K562 (cell line): ENCODE results near the gene PEAR1. TPM values are rescaled to one million over a fixed set of nuclear protein-coding genes. Genes with fewer than 3 reads are reported as not detected.

Experiments
- ATAC-seq: fragments of 200-7000 bp; cut with Tn5 transposase; 3 replicates; pipeline ENCODE4 v1.9.1; 2020; ENCODE audit warnings: moderate library complexity
- BruUV-seq: library from RNA; stranded (reverse); fragments of 400-500 nt; replicated peaks from 2 replicates; lab custom pipeline; 2021; lab: Mats Ljungman, UMichigan
- CTCF ChIA-PET: fragments of 300-600 bp; formaldehyde crosslinking; extraction: SDS; loops from one replicate; lab custom pipeline; 2021; ENCODE audit warnings: low intra/inter-chr PET ratio; lab: Yijun Ruan, JAX
- POLR2A ChIA-PET: fragments of 300-600, 350-650 bp; sonication (Branson Sonifier 250); formaldehyde crosslinking; extraction: SDS; loops from one replicate; lab custom pipeline; 2021; ENCODE audit warnings: antibody characterized with exemption, inconsistent platforms; lab: Yijun Ruan, JAX
- DNase-seq, 4 experiments: peaks; one replicate each; pipeline versions ENCODE4 v3.0.0 to v3.0.0-alpha.2; 2011 to 2018; ENCODE audit warnings: low spot score in 3 of 4, mixed read lengths in 3 of 4; ENCODE audit errors: extremely low read depth in 1 of 4
- FAIRE-seq: peaks from 2 replicates; lab custom pipeline; 2011; peaks lifted over from hg19 to GRCh38; lab: Jason Lieb, UNC
- H2AFZ ChIP-seq: 2 replicates; pipeline ENCODE4 v1.6.0; 2011; ENCODE audit warnings: low read depth, low read length, control low read depth, inconsistent platforms
- H3K27ac ChIP-seq: fragments of 200-600 bp; 3 replicates; pipeline ENCODE4 v1.8.0; 2011; ENCODE audit warnings: low read depth, mild to moderate bottlenecking, control low read depth, inconsistent platforms, low read length, moderate library complexity, mixed read lengths; ENCODE audit errors: extremely low read depth
- H3K27me3 ChIP-seq, 2 experiments: fragments of 300-600 bp in 1 of 2; 2 replicates in 1 of 2; 3 replicates in 1 of 2; pipeline versions ENCODE4 v1.6.0 to v1.8.0; 2011; ENCODE audit warnings: inconsistent platforms in 2 of 2, low read length in 2 of 2, mild to moderate bottlenecking in 1 of 2, mixed read lengths in 1 of 2, moderate library complexity in 1 of 2; ENCODE audit not compliant: control insufficient read depth in 2 of 2, insufficient read depth in 2 of 2
- H3K36me3 ChIP-seq: fragments of 300-600 bp; 3 replicates; pipeline ENCODE4 v1.8.0; 2011; ENCODE audit warnings: mild to moderate bottlenecking, low read length, inconsistent platforms; ENCODE audit not compliant: control insufficient read depth, insufficient read depth
- H3K4me1 ChIP-seq, 2 experiments: fragments of 200-600 bp in 1 of 2; replicated peaks in 1 of 2; 2 replicates in 1 of 2; 3 replicates in 1 of 2; pipeline versions ENCODE4 v1.5.1 to v1.8.0; 2011; ENCODE audit warnings: inconsistent platforms in 2 of 2, low read length in 2 of 2, mild to moderate bottlenecking in 1 of 2, mixed read lengths in 1 of 2, moderate library complexity in 1 of 2; ENCODE audit not compliant: control insufficient read depth in 2 of 2, insufficient read depth in 2 of 2
- H3K4me2 ChIP-seq: 2 replicates; pipeline ENCODE4 v1.6.1; 2011; ENCODE audit warnings: low read length, control low read depth, inconsistent platforms, mixed read lengths; ENCODE audit not compliant: insufficient read depth
- H3K4me3 ChIP-seq: fragments of 200-600 bp; sonication (generic), shearing (Covaris generic); 2 replicates; pipeline ENCODE4 v1.5.1; 2016; ENCODE audit warnings: control low read depth, inconsistent platforms
- H3K79me2 ChIP-seq: fragments of 200-600 bp; 3 replicates; pipeline ENCODE4 v1.8.0; 2011; ENCODE audit warnings: low read length, inconsistent platforms; ENCODE audit not compliant: control insufficient read depth, insufficient read depth
- H3K9ac ChIP-seq, 2 experiments: 2 replicates each; pipeline versions ENCODE4 v1.6.0 to v1.6.1; 2011; ENCODE audit warnings: low read depth in 2 of 2, low read length in 2 of 2, control low read depth in 1 of 2, inconsistent platforms in 1 of 2, mild to moderate bottlenecking in 1 of 2, mixed read lengths in 1 of 2; ENCODE audit not compliant: insufficient read depth in 1 of 2
- H3K9me1 ChIP-seq: one replicate; pipeline ENCODE4 v1.6.0; 2011; ENCODE audit warnings: inconsistent platforms, mild to moderate bottlenecking, low read length, moderate library complexity; ENCODE audit not compliant: control insufficient read depth, insufficient read depth
- H3K9me3 ChIP-seq: replicated peaks from 2 replicates; pipeline ENCODE4 v1.5.1; 2011; ENCODE audit warnings: low read depth, low read length, inconsistent platforms; ENCODE audit not compliant: control insufficient read depth, insufficient read depth
- H4K20me1 ChIP-seq: replicated peaks from 2 replicates; pipeline ENCODE4 v1.6.1; 2011; ENCODE audit warnings: low read length, inconsistent platforms, mixed read lengths; ENCODE audit not compliant: control insufficient read depth, insufficient read depth
- RAD21 ChIP-seq, 2 experiments: fragments of 250-450 bp in 1 of 2; fragments of 450-650 bp in 1 of 2; sonication (Bioruptor Pico) in 1 of 2; formaldehyde crosslinking in 1 of 2; IDR thresholded peaks in 1 of 2; conservative IDR thresholded peaks in 1 of 2; 2 replicates each; pipeline versions ENCODE4 v1.4.0 to v1.8.0; 2020 to 2022; ENCODE audit warnings: mild to moderate bottlenecking in 2 of 2, moderate library complexity in 1 of 2
- WGBS: fragments of 100-300 bp; shearing (Covaris generic); methylation state at CpG from one replicate; pipeline ENCODE4 v1.1.6; 2016; ENCODE audit warnings: low coverage, mixed read lengths; ENCODE audit not compliant: insufficient coverage; ENCODE audit errors: missing lambda C conversion rate; 5-methylcytosine and 5-hydroxymethylcytosine counted together
- in situ Hi-C: fragments of 300-500 bp; cut with MboI; formaldehyde crosslinking; loops from 4 replicates; pipeline ENCODE4 v1.15.0; 2018; ENCODE audit warnings: inconsistent platforms, mixed read lengths
- intact Hi-C: fragments of 100-400 bp; cut with micrococcal nuclease; formaldehyde crosslinking; loops from 2 replicates; pipeline ENCODE4 v1.14.2; 2022
- polyA plus RNA-seq, 8 experiments: library from polyadenylated mRNA; depleted of rRNA in 4 of 8; stranded (reverse) in 5 of 8; unstranded in 3 of 8; fragments of >200 nt; fragmentation: Nextera tagmentation in 2 of 8; fragmentation: Illumina TruSeq in 1 of 8; extraction: Ambion mirVana in 2 of 8; extraction: Trizol in 1 of 8; gene quantifications; 2 replicates each; pipeline versions ENCODE4 v1.2.1 to v1.2.3, GENCODE V29; 2011 to 2014; ENCODE audit warnings: inconsistent platforms in 1 of 8, missing spikeins in 1 of 8
- total RNA-seq, 7 experiments: library from RNA; depleted of rRNA in 6 of 7; stranded (reverse); fragments of >200 nt in 6 of 7; fragmentation: Illumina TruSeq in 2 of 7; extraction: Trizol in 2 of 7; gene quantifications; 2 replicates each; pipeline versions ENCODE4 v1.2.1 to v1.2.3, GENCODE V29; 2011 to 2021; ENCODE audit warnings: low replicate concordance in 1 of 7
- TF ChIP-seq, protein P1 (sequence below), 3 experiments: IDR thresholded peaks in 2 of 3; conservative IDR thresholded peaks in 1 of 3; 2 replicates each; pipeline ENCODE4 v1.5.1; 2011 to 2012; ENCODE audit warnings: low read length in 3 of 3, mild to moderate bottlenecking in 3 of 3, control low read depth in 2 of 3, improper control_type of control experiment in 1 of 3, inconsistent platforms in 1 of 3, low read depth in 1 of 3, mixed read lengths in 1 of 3, moderate library complexity in 1 of 3; ENCODE audit not compliant: insufficient read depth in 2 of 3
- TF ChIP-seq, protein P2 (sequence below), 2 experiments: fragments of 450-650 bp; conservative IDR thresholded peaks; 2 replicates each; pipeline ENCODE4 v1.6.1; 2017; ENCODE audit warnings: mild to moderate bottlenecking in 2 of 2, moderate library complexity in 2 of 2

PEAR1 gene
- total and polyA plus RNA-seq, 9 of the 15 experiments (the other 6 are each of a cell fraction or from before 2014, with no cell fraction given), result 0.87 to 13.9 (median 6.1) TPM

DNA sequence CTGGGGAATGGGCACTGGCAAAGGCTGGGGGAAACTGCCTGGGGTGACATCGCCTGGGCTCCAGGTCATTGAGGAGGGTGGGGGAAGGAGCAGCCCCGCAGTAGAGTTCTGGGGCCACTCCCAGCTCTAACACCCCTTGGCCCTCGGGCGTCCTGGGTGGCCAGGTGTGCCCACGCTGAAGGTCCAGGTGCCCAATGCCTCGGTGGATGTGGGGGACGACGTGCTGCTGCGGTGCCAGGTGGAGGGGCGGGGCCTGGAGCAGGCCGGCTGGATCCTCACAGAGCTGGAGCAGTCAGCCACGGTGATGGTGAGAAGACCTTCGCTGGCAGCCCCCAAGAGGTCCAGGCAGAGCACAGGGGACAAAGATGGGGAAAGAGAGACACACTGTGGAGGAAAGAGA, 25.2 kb upstream of the PEAR1 start:
- TF ChIP-seq, protein P1, sequence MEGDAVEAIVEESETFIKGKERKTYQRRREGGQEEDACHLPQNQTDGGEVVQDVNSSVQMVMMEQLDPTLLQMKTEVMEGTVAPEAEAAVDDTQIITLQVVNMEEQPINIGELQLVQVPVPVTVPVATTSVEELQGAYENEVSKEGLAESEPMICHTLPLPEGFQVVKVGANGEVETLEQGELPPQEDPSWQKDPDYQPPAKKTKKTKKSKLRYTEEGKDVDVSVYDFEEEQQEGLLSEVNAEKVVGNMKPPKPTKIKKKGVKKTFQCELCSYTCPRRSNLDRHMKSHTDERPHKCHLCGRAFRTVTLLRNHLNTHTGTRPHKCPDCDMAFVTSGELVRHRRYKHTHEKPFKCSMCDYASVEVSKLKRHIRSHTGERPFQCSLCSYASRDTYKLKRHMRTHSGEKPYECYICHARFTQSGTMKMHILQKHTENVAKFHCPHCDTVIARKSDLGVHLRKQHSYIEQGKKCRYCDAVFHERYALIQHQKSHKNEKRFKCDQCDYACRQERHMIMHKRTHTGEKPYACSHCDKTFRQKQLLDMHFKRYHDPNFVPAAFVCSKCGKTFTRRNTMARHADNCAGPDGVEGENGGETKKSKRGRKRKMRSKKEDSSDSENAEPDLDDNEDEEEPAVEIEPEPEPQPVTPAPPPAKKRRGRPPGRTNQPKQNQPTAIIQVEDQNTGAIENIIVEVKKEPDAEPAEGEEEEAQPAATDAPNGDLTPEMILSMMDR (IDR thresholded peaks at IDR 0.05 in 2 of 3, conservative IDR thresholded peaks at IDR 0.05 in 1 of 3; ENCODE audit: insufficient read depth in 2 of 3, low read depth in 1 of 3, low read length in 3 of 3), result peak in 2 of 3 experiments; percentile 14 to 24; a peak in 2 of 6 replicates
- TF ChIP-seq RAD21 (CRISPR knock-in tag; conservative IDR thresholded peaks at IDR 0.05 in 1 of 2, IDR thresholded peaks at IDR 0.05 in 1 of 2), result peak in 1 of 2 experiments; percentile 26; a peak in 2 of 4 replicates
- TF ChIP-seq, protein P2, sequence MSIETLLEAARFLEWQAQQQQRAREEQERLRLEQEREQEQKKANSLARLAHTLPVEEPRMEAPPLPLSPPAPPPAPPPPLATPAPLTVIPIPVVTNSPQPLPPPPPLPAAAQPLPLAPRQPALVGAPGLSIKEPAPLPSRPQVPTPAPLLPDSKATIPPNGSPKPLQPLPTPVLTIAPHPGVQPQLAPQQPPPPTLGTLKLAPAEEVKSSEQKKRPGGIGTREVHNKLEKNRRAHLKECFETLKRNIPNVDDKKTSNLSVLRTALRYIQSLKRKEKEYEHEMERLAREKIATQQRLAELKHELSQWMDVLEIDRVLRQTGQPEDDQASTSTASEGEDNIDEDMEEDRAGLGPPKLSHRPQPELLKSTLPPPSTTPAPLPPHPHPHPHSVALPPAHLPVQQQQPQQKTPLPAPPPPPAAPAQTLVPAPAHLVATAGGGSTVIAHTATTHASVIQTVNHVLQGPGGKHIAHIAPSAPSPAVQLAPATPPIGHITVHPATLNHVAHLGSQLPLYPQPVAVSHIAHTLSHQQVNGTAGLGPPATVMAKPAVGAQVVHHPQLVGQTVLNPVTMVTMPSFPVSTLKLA (conservative IDR thresholded peaks at IDR 0.05), result no peak
- TF ChIP-seq, all 486 proteins: peak for 2
- no peak overlapping the region for H2AFZ ChIP-seq
- intact Hi-C loops (no loop called here), in situ Hi-C loops (no loop called here)
- H3K36me3 ChIP-seq, result peaks cover 5% of the 10 kb centered on the region; the same call in 2 of the 3 replicates
- H3K9me1 ChIP-seq, result peaks cover 4% of the 10 kb centered on the region
- H3K4me1 ChIP-seq, result peaks cover 61 to 63% of the 10 kb centered on the region in 2 experiments
- POLR2A ChIA-PET, result interaction anchor here (1.2 kb wide), 1 partner anchor 14 kb away, joined by 3 read pairs; no protein-coding TSS in a partner anchor
- DNase-seq (no peak), ATAC-seq (peak; percentile 23; the same call in 2 of the 3 replicates), FAIRE-seq (no peak)
- no peaks in the 10 kb centered on the region for H3K27me3 ChIP-seq
- CTCF ChIA-PET, result interaction anchor here (0.6 kb wide), 1 partner anchor 22 kb away, joined by 3 read pairs; no protein-coding TSS in a partner anchor
- no peaks in the 10 kb centered on the region for H4K20me1 ChIP-seq
- H3K4me3 ChIP-seq, result no peak overlapping the region
- BruUV-seq, result no TSS peak
- H3K9me3 ChIP-seq, result no peaks in the 10 kb centered on the region
- H3K27ac ChIP-seq, result no peak overlapping the region
- H3K79me2 ChIP-seq, result peaks cover 26% of the 10 kb centered on the region; the same call in 2 of the 3 replicates
- H3K4me2 ChIP-seq, result no peak overlapping the region
- peak overlapping the region in 1 of 2 experiments; percentile 55; a peak in 1 of 4 replicates for H3K9ac ChIP-seq
- WGBS, result 83% methylated on average over 9 of the region's 13 CpGs
